ENCODE data around the gene ENTREP1.

GRCh38 chr9:69313175-69313574 is 11.8 kb upstream of the ENTREP1 start:
- TF ChIP-seq POLR2AphosphoS5 (IDR thresholded peaks at IDR 0.05) (no peak), POLR2A (IDR thresholded peaks at IDR 0.05) (no peak)
